Panc1 (cell line): Measurements from ENCODE around the gene PPP1R14C.

Experiments
- CTCF ChIP-seq: fragments of 450-650 bp; IDR thresholded peaks from 2 replicates; pipeline ENCODE4 v1.5.1; 2017; ENCODE audit warnings: mild to moderate bottlenecking
- TCF7L2 ChIP-seq: IDR thresholded peaks from 2 replicates; pipeline ENCODE4 v1.6.1; 2011; ENCODE audit warnings: mild to moderate bottlenecking, low read depth, low read length, inconsistent platforms

GRCh38 chr6:150266963-150267685 lies 124.3 kb downstream of the PPP1R14C start:
- TF ChIP-seq TCF7L2 (no peak), CTCF (no peak)
